Hepatocyte (in vitro differentiated cells): ENCODE measurements around the gene NDC1. TPM values are rescaled to one million over a fixed set of nuclear protein-coding genes. Genes with fewer than 3 reads are reported as not detected.

ENCODE experiments used
- DNase-seq: peaks from one replicate; pipeline ENCODE4 v3.0.0-alpha.2; 2016; ENCODE audit warnings: low spot score
- H2AFZ ChIP-seq: fragments of 200-600 bp; sonication (generic); 2 replicates; pipeline ENCODE4 v1.6.0; 2016; ENCODE audit warnings: antibody characterized with exemption, mild to moderate bottlenecking
- H3K27ac ChIP-seq: fragments of 200-600 bp; sonication (generic); 2 replicates; pipeline ENCODE4 v1.5.1; 2016; ENCODE audit warnings: mild to moderate bottlenecking
- H3K27me3 ChIP-seq: fragments of 200-600 bp; sonication (generic); 2 replicates; pipeline ENCODE4 v1.6.1; 2016
- H3K36me3 ChIP-seq: fragments of 200-600 bp; sonication (generic); replicated peaks from 2 replicates; pipeline ENCODE4 v1.5.1; 2016; ENCODE audit warnings: low read depth; ENCODE audit not compliant: insufficient read depth
- H3K4me1 ChIP-seq: fragments of 200-600 bp; sonication (generic); 2 replicates; pipeline ENCODE4 v1.5.1; 2016; ENCODE audit warnings: mild to moderate bottlenecking, moderate library complexity; ENCODE audit not compliant: insufficient read depth
- H3K4me2 ChIP-seq: fragments of 200-600 bp; sonication (generic); 2 replicates; pipeline ENCODE4 v1.6.0; 2016
- H3K4me3 ChIP-seq: fragments of 200-600 bp; sonication (generic); 2 replicates; pipeline ENCODE4 v1.5.1; 2016; ENCODE audit warnings: mild to moderate bottlenecking
- H3K79me2 ChIP-seq: fragments of 200-600 bp; sonication (generic); 2 replicates; pipeline ENCODE4 v1.6.0; 2017; ENCODE audit warnings: mild to moderate bottlenecking
- H3K9me2 ChIP-seq: fragments of 200-600 bp; sonication (generic); replicated peaks from 2 replicates; pipeline ENCODE4 v1.6.0; 2017; ENCODE audit warnings: mild to moderate bottlenecking; ENCODE audit not compliant: insufficient read depth
- H3K9me3 ChIP-seq: fragments of 200-600 bp; sonication (generic); 2 replicates; pipeline ENCODE4 v1.5.1; 2016; ENCODE audit warnings: low read depth, mild to moderate bottlenecking
- H4K20me1 ChIP-seq: fragments of 200-600 bp; sonication (generic); 2 replicates; pipeline ENCODE4 v1.6.0; 2016; ENCODE audit warnings: mild to moderate bottlenecking; ENCODE audit not compliant: insufficient read depth, poor library complexity, severe bottlenecking
- EZH2 ChIP-seq: fragments of 200-600 bp; sonication (generic); IDR thresholded peaks from 2 replicates; pipeline ENCODE4 v1.6.1; 2016; ENCODE audit warnings: antibody characterized with exemption, mild to moderate bottlenecking, borderline replicate concordance
- EZH2phosphoT487 ChIP-seq: fragments of 200-600 bp; sonication (generic); IDR thresholded peaks from one replicate; pipeline ENCODE4 v1.6.1; 2018; ENCODE audit warnings: antibody characterized with exemption, mild to moderate bottlenecking, low read depth, moderate library complexity; ENCODE audit not compliant: unreplicated experiment, severe bottlenecking
- WGBS: methylation state at CpG from one replicate; pipeline ENCODE4 v1.1.6; 2016; ENCODE audit warnings: low lambda C conversion rate; ENCODE audit errors: missing lambda C conversion rate; 5-methylcytosine and 5-hydroxymethylcytosine counted together
- polyA plus RNA-seq: library from polyadenylated mRNA; unstranded; fragments of >200 nt; fragmentation: Nextera tagmentation; extraction: Ambion mirVana; gene quantifications from 2 replicates; pipeline ENCODE4 v1.2.1, GENCODE V29; 2016
- total RNA-seq: library from RNA; depleted of rRNA; stranded (reverse); fragments of >200 nt; gene quantifications from 2 replicates; pipeline ENCODE4 v1.2.3, GENCODE V29; 2014
- TF ChIP-seq, protein P1 (sequence below): fragments of 200-600 bp; sonication (generic); IDR thresholded peaks from 2 replicates; pipeline ENCODE4 v1.5.1; 2016; ENCODE audit warnings: antibody characterized with exemption, mild to moderate bottlenecking; ENCODE audit not compliant: poor library complexity

Gene NDC1
- total and polyA plus RNA-seq, 2 experiments from 2014 or later: 7.8 to 23.1 TPM

DNA sequence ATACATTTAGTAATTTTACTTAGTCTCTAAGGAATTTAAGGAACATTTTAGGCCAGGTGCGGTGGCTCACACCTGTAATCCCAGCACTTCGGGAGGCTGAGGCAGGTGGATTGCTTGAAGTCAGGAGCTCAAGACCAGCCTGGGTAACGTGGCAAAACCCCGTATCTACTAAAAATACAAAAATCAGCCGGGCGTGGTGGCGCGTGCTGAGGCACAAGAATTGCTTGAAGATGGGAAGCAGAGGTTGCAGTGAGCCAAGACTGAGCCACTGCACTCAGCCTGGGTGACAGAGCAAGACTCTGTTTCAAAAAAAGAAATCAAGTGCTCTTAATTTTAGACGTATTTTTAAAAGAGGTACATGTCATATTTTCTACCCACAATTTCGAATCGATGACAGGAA, 3.3 kb downstream of the NDC1 start:
- Histone ChIP-seq H3K27ac (no peak overlapping the region), H2AFZ (no peak overlapping the region), H3K9me3 (no peaks in the 10 kb centered on the region), H3K4me1 (no peaks in the 10 kb centered on the region), H4K20me1 (no peaks in the 10 kb centered on the region), H3K4me2 (no peak overlapping the region), H3K79me2 (peaks cover 34% of the 10 kb centered on the region), H3K4me3 (no peak overlapping the region), H3K36me3 (no peaks in the 10 kb centered on the region), H3K27me3 (no peaks in the 10 kb centered on the region), H3K9me2 (no peaks in the 10 kb centered on the region)
- 97% methylated on average over 11 of the region's 11 CpGs for WGBS
- DNase-seq: no peak
- TF ChIP-seq, protein P1, sequence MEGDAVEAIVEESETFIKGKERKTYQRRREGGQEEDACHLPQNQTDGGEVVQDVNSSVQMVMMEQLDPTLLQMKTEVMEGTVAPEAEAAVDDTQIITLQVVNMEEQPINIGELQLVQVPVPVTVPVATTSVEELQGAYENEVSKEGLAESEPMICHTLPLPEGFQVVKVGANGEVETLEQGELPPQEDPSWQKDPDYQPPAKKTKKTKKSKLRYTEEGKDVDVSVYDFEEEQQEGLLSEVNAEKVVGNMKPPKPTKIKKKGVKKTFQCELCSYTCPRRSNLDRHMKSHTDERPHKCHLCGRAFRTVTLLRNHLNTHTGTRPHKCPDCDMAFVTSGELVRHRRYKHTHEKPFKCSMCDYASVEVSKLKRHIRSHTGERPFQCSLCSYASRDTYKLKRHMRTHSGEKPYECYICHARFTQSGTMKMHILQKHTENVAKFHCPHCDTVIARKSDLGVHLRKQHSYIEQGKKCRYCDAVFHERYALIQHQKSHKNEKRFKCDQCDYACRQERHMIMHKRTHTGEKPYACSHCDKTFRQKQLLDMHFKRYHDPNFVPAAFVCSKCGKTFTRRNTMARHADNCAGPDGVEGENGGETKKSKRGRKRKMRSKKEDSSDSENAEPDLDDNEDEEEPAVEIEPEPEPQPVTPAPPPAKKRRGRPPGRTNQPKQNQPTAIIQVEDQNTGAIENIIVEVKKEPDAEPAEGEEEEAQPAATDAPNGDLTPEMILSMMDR: no peak
- TF ChIP-seq EZH2 (no peak), EZH2phosphoT487 (no peak)

DNA sequence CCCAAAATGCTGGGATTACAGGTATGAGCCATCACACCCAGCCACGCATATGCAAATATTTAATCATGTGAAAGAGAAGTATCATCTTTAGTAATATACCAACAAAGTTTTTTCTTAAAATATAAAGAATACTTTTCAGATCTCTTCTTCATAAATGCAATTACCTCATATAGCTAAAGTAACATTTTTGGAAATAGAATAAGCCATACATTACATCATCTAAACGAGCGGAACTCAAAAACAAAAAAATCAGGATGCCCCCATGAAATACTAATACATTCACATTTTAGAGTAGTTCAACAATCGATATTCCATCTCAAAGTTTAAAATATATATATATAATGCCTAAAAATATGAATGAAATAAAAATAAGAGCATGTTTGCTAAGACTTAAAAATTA, 4.7 kb downstream of the NDC1 start:
- Histone ChIP-seq H3K36me3 (no peaks in the 10 kb centered on the region), H3K9me2 (no peaks in the 10 kb centered on the region), H3K4me1 (no peaks in the 10 kb centered on the region), H3K79me2 (peaks cover 34% of the 10 kb centered on the region), H4K20me1 (no peaks in the 10 kb centered on the region), H3K4me2 (no peak overlapping the region), H3K9me3 (no peaks in the 10 kb centered on the region), H3K27ac (no peak overlapping the region), H2AFZ (no peak overlapping the region), H3K27me3 (no peaks in the 10 kb centered on the region), H3K4me3 (no peak overlapping the region)
- no peak for TF ChIP-seq EZH2phosphoT487
- no peak for TF ChIP-seq EZH2
- TF ChIP-seq, protein P1: no peak
- DNase-seq: no peak
- 98% methylated on average over 4 of the region's 4 CpGs for WGBS

DNA sequence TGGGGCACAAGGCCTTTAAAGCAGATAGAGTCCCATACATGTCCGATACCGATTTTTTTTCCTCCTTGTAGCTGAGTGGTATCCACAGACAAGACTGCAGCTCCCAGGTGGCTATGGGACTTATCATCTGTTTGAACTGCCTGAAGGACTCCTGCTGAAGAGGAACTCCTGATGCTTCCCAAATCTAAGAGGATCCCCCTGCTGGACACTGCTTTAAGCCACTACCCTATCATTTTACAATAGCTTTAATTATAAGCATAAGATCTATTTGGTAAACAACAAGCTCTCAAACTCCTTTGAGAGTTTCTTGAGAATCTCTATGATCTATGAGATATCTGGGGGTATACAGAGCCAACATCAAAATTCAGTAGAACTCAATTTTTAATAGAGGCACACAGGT, 11.7 kb downstream of the NDC1 start:
- DNase-seq: no peak
- TF ChIP-seq EZH2phosphoT487: no peak
- no peak for TF ChIP-seq EZH2
- TF ChIP-seq, protein P1: no peak
- no peaks in the 10 kb centered on the region for H3K27me3 ChIP-seq
- no peaks in the 10 kb centered on the region for H3K79me2 ChIP-seq
- no peak overlapping the region for H3K4me3 ChIP-seq
- H4K20me1 ChIP-seq: no peaks in the 10 kb centered on the region
- H3K9me3 ChIP-seq: no peaks in the 10 kb centered on the region
- no peak overlapping the region for H3K27ac ChIP-seq
- no peak overlapping the region for H2AFZ ChIP-seq
- no peaks in the 10 kb centered on the region for H3K36me3 ChIP-seq
- WGBS: 93% methylated on average over 2 of the region's 2 CpGs
- no peaks in the 10 kb centered on the region for H3K9me2 ChIP-seq
- H3K4me1 ChIP-seq: no peaks in the 10 kb centered on the region
- H3K4me2 ChIP-seq: no peak overlapping the region

DNA sequence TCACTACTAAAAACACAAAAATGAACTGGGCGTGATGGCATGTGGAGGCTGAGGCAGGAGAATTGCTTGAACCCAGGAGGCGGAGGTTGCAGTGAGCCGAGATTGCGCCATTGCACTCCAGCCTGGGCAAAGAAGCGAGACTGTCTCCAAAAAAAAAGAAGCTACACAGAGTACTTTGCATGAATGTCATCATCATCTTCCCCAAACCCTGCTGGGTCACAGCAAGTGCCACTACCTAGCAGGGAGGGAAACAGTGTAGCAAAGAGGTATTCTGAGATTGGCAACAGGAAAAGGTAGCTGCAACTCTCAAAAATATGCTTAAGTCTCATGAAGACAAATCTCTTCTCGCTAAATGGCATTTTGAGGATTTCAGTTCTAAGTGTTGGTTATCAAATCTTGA, 12.8 kb downstream of the NDC1 start:
- H3K4me1 ChIP-seq: no peaks in the 10 kb centered on the region
- no peaks in the 10 kb centered on the region for H3K36me3 ChIP-seq
- H4K20me1 ChIP-seq: no peaks in the 10 kb centered on the region
- no peak overlapping the region for H2AFZ ChIP-seq
- 98% methylated on average over 6 of the region's 6 CpGs for WGBS
- TF ChIP-seq EZH2phosphoT487 (no peak), EZH2 (no peak)
- TF ChIP-seq, protein P1: no peak
- DNase-seq: no peak
- H3K4me3 ChIP-seq: no peak overlapping the region
- no peaks in the 10 kb centered on the region for H3K9me3 ChIP-seq
- H3K9me2 ChIP-seq: no peaks in the 10 kb centered on the region
- H3K27me3 ChIP-seq: no peaks in the 10 kb centered on the region
- H3K27ac ChIP-seq: no peak overlapping the region
- H3K79me2 ChIP-seq: no peaks in the 10 kb centered on the region
- no peak overlapping the region for H3K4me2 ChIP-seq
